ENCODE measurements around the gene DPP7.

- TF ChIP-seq CTCF (IDR thresholded peaks at IDR 0.05) (no peak), POLR2AphosphoS5 (IDR thresholded peaks at IDR 0.05) (no peak), POLR2A (IDR thresholded peaks at IDR 0.05) (no peak), EP300 (IDR thresholded peaks at IDR 0.05) (no peak)
These were observed 25.1 kb downstream of the DPP7 start for GRCh38 chr9:137089232-137089947.

Data from upper lobe of left lung (tissue), 4 donors.